ENCODE data around the gene RPL27A. TPM values are rescaled to one million over a fixed set of nuclear protein-coding genes. Genes with fewer than 3 reads are reported as not detected.

Gene RPL27A
- polyA plus RNA-seq, 3 donors from 2014 or later = 1,341 to 3,208 (median 1,820) TPM

DNA sequence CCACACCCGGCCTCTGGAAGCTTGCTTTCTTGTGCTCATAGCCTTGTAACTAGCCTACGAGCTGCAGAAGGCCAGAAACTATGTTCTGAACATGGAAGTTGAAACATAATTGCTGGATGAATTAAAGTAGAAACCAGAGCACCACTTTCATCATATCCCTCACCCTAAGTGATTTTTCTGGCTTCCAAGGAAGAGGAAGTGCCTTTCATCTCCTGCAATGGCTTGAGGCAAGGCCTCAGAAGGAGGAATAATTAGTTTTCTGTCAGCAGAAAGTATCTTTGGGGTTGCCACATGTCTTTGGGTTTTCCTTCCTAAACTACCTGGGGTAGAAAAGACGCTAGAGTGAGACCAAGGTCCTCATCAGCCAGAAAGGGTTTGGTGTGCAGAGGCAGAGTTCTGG, 14.5 kb downstream of the RPL27A start:
- H3K4me3 Mint-ChIP-seq = no peak overlapping the region
- no peaks in the 10 kb centered on the region for H3K9me3 Mint-ChIP-seq
- no peak for DNase-seq
- peaks cover 0 to under 1% (median 0%) of the 10 kb centered on the region in 3 donors for H3K27me3 Mint-ChIP-seq (ENCODE audit: low read depth in 3 of 3)
- no peak overlapping the region for H3K27ac Mint-ChIP-seq
- peaks cover 0 to 6% (median 0%) of the 10 kb centered on the region in 3 donors for H3K36me3 Mint-ChIP-seq
- H3K4me1 Mint-ChIP-seq = no peaks in the 10 kb centered on the region

DNA sequence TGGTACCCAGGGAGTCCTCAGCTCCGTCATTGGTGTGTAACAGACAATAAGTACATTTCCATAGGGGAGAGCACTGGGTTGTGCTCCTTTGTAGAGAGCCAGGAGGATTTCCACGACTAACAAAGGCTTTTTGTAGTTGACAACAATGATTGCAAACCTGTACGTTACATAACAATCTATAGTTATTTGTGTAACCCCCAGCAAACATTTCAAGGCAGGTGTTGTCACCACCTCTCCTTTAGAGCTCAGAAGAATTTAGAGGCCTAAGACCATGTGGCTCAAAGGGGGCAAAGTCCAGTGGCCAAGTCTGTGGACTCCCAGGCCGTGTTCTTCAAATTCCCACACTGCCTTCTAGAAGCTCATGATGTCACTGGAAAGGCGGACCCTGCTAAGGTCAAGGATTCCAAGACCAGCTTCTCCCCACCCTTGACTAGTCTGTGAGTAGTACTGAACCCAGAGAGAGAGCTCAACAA, 15.8 kb downstream of the RPL27A start:
- no peak for DNase-seq
- Mint-ChIP-seq H3K36me3 (peaks cover 0 to 6% (median 0%) of the 10 kb centered on the region in 3 donors), H3K27me3 (ENCODE audit: low read depth in 3 of 3) (peaks cover 0 to 3% (median 0%) of the 10 kb centered on the region in 3 donors), H3K27ac (no peak overlapping the region), H3K4me3 (no peak overlapping the region), H3K9me3 (no peaks in the 10 kb centered on the region), H3K4me1 (no peaks in the 10 kb centered on the region)

DNA sequence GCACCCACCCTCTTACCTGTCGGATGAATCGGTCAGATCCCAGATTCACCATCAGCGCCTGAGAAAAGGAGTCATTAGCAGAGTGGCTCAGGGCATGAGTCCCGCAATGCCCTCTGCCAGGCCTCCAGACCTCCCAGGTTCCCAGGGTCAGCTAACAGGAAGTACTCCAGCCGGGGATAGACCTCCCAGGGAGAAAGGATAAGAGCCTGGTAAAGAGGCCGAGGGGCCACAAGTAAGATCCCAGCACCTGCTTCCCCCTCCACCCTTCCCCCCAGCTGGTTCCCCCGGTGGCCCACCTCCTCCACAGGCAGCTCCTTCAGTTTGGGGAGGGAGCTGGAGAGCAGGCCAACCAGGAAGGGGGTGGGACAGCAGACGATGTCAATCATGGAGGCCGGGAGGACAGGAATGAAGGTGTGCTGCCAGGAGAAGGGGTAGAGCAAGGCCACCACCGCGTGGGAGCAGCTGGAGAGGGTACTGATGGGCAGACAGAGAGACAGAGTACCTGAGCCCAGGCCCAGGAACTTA, 16.4 kb downstream of the RPL27A start:
- no peaks in the 10 kb centered on the region for H3K9me3 Mint-ChIP-seq
- H3K4me3 Mint-ChIP-seq = no peak overlapping the region
- DNase-seq = no peak
- H3K27ac Mint-ChIP-seq = no peak overlapping the region
- peaks cover 0 to 3% (median 0%) of the 10 kb centered on the region in 3 donors for H3K27me3 Mint-ChIP-seq (ENCODE audit: low read depth in 3 of 3)
- H3K4me1 Mint-ChIP-seq = no peaks in the 10 kb centered on the region
- H3K36me3 Mint-ChIP-seq = peaks cover 0 to 6% (median 0%) of the 10 kb centered on the region in 3 donors

DNA sequence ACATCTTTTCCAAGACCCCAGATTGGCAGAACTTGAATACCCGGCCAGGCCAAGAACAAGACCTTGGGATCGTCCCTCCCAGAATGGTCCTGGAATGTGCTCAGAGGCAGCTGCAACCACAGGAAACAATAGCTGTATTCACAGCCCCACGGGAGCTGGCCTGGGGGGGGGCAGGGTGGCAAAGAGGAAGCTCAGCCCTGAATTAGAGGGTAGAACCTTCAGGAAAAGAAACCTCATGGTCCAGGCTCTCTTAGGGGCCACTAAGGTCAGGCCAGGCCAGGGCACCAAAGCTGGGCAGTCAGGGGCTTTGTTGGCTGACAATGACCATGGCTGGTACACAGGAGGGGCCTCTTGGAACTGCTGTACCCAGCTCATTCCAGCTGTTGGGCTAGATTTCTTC, 17.3 kb downstream of the RPL27A start:
- Mint-ChIP-seq H3K36me3 (peaks cover 0 to 6% (median 0%) of the 10 kb centered on the region in 3 donors), H3K4me3 (no peak overlapping the region), H3K9me3 (no peaks in the 10 kb centered on the region), H3K4me1 (no peaks in the 10 kb centered on the region), H3K27ac (no peak overlapping the region), H3K27me3 (ENCODE audit: low read depth in 3 of 3) (peaks cover 0 to 3% (median 0%) of the 10 kb centered on the region in 3 donors)
- DNase-seq = no peak

DNA sequence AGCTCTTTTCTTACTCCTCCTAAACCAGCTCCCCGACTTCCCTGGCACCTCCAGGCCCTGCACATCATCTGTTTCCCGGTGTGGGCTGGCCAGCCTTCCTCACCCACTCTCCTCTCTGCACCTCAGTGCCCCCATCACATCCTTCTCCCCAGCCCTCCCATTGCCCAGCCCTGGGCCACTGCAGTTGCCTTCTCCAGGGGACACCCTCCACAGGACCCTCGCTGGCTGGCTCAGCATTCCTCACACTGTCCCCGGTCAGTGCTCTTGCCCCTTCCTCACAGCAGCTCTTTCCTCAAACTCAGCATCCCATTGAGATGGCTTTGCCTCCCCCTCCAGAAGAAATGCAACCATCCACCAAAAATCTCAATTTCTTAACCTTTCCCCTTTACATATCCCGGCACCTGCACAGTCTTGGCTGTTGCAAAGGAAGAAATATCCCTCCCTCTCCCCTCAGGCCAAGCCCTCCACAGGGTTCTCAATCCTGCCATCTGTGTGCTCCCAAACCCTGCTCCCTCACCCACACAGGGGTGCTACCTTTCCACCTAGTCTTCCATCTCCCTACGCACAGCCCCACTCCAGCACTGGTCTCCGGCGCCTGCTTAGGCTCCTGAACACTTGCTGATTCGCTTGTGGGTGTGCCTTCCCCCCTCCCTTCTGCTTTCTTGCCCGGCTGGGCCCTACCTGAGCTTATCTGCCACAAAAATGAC, 19.5 kb downstream of the RPL27A start:
- H3K36me3 Mint-ChIP-seq = peaks cover 0 to 13% (median 0%) of the 10 kb centered on the region in 3 donors
- no peaks in the 10 kb centered on the region for H3K4me1 Mint-ChIP-seq
- H3K27ac Mint-ChIP-seq = peak overlapping the region in 1 of 6 donors; percentile 13
- no peaks in the 10 kb centered on the region for H3K9me3 Mint-ChIP-seq
- peaks cover 0 to 5% (median 2%) of the 10 kb centered on the region in 3 donors for H3K27me3 Mint-ChIP-seq (ENCODE audit: low read depth in 3 of 3)
- no peak overlapping the region for H3K4me3 Mint-ChIP-seq
- no peak for DNase-seq

DNA sequence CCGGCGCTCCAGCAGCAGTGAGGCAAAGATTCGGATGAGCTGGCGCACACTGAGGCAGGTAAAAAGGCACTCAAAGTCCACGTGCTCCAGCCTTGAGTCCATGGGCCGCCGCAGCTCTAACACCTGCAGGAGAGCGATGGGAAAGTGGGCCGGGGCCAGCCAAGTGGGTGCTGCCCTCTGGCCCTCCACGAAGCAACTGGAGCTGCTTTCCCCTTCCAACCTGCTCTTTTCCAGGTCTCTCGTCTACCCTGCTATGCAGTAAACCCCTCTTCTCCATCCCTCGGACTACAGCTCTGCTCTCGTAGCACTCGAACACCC, 20.0 kb downstream of the RPL27A start:
- Mint-ChIP-seq H3K36me3 (peaks cover 0 to 13% (median 0%) of the 10 kb centered on the region in 3 donors), H3K27ac (no peak overlapping the region), H3K9me3 (no peaks in the 10 kb centered on the region), H3K4me3 (no peak overlapping the region), H3K27me3 (ENCODE audit: low read depth in 3 of 3) (peaks cover 0 to 5% (median 2%) of the 10 kb centered on the region in 3 donors), H3K4me1 (no peaks in the 10 kb centered on the region)
- DNase-seq = no peak

DNA sequence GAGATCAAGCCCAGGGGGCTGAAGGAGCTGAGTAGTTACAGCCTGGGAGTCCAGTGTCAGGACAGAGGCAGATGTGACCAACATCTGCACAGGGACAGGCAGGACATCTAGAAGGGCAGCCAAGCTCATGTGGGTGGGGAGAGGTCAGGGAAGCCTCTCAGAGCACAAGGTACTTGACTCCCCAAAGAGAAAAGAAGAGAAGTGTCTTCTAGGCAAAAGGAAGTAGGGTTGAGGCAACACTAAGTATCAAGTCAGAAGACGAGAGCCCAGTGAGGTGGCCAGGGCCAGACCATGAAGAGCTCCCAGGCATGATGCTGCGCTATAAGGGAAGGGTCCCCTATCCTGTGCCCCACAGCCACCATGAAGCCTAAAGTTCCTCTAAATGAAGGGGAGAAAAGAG, 21.5 kb downstream of the RPL27A start:
- Mint-ChIP-seq H3K9me3 (no peaks in the 10 kb centered on the region), H3K27ac (no peak overlapping the region), H3K4me3 (no peak overlapping the region), H3K36me3 (peaks cover 0 to 17% (median 0%) of the 10 kb centered on the region in 3 donors), H3K27me3 (ENCODE audit: low read depth in 3 of 3) (peaks cover 0 to 5% (median 2%) of the 10 kb centered on the region in 3 donors), H3K4me1 (no peaks in the 10 kb centered on the region)
- no peak for DNase-seq

DNA sequence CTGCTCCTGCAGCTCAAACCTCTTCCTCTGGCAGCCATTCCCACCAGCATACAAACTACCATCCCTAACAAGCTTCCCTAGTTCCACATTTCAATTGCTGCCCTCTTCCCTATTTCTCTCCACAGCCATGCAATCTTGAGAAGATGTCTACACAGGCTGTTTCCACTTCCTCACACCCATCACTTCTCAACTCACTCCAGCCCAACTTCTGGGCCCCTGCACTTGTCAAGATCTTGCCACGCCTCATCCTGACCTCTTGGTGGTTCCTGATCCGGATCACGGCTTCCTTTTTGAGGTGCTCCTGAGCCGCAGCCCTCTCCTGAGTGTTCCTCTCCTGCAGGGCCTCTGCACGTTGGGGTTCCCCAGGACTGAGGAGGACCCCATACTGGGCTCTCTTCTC, 22.6 kb downstream of the RPL27A start:
- Mint-ChIP-seq H3K27ac (no peak overlapping the region), H3K4me1 (no peaks in the 10 kb centered on the region), H3K36me3 (peaks cover 0 to 17% (median 0%) of the 10 kb centered on the region in 3 donors), H3K9me3 (no peaks in the 10 kb centered on the region), H3K4me3 (no peak overlapping the region), H3K27me3 (ENCODE audit: low read depth in 3 of 3) (peaks cover 0 to 5% (median 4%) of the 10 kb centered on the region in 3 donors)
- no peak for DNase-seq

DNA sequence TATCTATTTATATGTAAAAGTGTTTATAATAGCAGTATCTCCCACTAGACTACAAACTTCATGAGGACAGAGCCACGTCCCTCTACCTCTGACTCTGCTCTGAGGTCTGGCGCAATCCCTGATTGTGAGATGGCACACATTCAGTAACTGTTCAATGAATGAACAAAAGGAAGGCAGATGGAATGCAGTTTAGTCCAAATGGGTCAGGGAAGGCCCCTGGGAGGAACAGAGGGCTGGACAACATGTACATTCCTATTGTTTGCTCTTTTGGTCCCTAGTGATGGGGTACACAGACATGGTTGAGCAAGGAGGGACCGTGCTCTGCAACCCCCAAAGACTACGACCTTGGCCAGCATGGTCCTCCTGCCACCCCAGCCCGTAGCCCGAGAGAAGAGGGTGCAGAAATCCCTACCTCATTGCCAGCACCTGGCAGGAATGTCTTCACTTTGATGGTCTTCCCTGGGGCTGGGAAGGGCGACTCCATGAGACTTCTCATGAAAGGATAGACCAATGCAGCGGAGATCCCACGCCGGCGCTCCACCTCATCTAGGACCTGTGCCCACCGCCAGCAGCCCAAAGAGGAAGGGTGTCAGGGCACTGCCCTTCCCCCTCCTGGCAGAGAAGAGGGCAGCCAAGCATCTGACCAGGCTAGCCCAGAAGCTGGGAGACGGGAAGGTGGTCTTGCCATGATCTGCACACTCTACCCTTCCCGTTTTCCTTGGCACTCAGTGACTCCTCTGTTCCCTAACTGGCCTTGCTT, 24.3 kb downstream of the RPL27A start:
- H3K36me3 Mint-ChIP-seq = peaks cover 0 to 12% (median 0%) of the 10 kb centered on the region in 3 donors
- no peak for DNase-seq
- no peak overlapping the region for H3K27ac Mint-ChIP-seq
- no peaks in the 10 kb centered on the region for H3K4me1 Mint-ChIP-seq
- no peaks in the 10 kb centered on the region for H3K9me3 Mint-ChIP-seq
- H3K4me3 Mint-ChIP-seq = no peak overlapping the region
- H3K27me3 Mint-ChIP-seq (ENCODE audit: low read depth in 3 of 3) = peaks cover 0 to 5% (median 5%) of the 10 kb centered on the region in 3 donors

DNA sequence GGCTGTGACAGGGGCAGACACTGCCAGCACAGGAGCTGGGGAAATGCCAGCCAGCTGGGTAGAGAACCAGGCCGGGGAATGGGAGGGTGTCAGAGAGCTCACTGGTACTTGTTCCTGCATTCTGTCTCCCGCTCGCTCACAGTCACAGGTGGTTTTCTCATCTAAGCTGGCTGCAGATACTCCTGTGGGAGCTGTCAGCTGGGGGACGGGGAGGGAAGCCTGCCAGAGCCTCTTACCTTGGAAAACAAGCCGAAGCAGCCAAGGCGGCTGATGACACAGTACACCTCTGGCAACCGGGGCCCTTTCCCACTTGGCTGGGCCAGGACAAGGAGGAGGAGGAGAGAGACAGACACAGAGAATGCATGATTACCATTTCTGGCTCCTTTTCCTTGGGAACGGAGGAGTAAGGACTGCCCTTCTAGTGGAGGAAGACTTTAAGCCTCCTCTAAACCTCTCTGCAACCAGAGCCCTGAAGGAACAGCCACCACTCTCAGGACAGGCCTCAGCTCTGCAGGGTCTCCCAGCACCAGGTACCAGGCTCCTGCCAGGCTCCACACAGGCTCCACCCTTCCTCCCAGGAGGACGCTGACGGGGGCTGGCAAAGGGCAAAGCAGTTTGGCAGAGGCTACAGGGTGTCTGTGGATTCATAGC, 25.1 kb downstream of the RPL27A start:
- Mint-ChIP-seq H3K27ac (no peak overlapping the region), H3K27me3 (ENCODE audit: low read depth in 3 of 3) (peaks cover 0 to 5% (median 2%) of the 10 kb centered on the region in 3 donors), H3K4me1 (no peaks in the 10 kb centered on the region), H3K9me3 (no peaks in the 10 kb centered on the region), H3K4me3 (no peak overlapping the region), H3K36me3 (peaks cover 0 to 16% (median 0%) of the 10 kb centered on the region in 3 donors)
- no peak for DNase-seq

DNA sequence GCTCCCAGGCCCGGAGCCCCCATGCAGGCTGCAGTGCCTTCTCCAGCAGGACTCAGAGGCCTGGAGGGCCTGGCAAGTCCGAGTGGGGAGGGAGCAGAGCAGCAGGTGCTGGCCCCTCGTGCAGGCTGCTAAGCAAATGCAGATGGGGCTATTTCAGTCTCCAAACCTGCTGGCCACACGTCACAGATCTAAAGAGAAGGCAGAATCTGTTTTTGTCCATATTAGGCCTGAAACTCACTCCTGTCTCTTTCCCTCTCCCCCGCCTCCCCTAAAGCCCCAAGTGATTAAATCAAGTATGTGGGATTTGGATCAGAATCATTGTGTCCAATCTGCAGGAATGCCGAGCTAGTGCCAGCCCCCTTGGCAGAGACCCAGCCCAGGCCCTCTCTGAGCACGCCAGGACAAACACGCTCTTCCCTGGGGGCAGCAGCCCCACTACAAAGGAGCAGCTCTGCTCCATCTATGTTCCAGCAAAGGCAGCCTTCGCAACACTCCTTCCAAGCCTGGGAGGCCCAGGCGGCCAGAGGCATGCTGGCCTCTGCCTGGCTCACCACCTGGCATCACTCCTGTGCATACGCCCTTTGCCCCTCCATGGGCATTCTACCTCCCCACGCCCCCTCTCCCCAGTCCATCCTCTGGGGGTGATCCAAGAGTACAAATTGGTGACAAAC, 26.5 kb downstream of the RPL27A start:
- no peaks in the 10 kb centered on the region for H3K4me1 Mint-ChIP-seq
- no peak overlapping the region for H3K27ac Mint-ChIP-seq
- H3K27me3 Mint-ChIP-seq (ENCODE audit: low read depth in 3 of 3) = peaks cover 0 to 5% (median 2%) of the 10 kb centered on the region in 3 donors
- DNase-seq = no peak
- no peaks in the 10 kb centered on the region for H3K9me3 Mint-ChIP-seq
- H3K36me3 Mint-ChIP-seq = peaks cover 0 to 16% (median 0%) of the 10 kb centered on the region in 3 donors
- H3K4me3 Mint-ChIP-seq = no peak overlapping the region

DNA sequence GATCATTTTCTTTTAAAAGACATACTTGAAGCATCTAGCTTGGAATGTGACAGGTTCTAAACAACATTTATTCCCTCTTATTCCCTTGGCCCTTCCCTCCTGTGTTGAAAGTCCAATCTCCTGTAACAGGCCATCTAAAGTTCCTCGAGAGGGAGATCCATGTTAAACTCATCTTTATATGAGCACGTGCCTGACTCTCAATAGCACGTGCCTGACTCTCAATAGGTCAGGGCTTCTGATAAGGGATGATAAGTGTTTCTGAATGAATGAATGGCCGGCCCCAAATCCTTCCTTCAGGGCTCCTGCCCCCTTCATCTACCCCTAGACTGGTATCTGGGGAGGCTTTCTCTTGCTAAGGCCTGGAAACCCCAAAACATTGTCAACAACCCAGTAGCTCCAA, 27.2 kb downstream of the RPL27A start:
- H3K36me3 Mint-ChIP-seq = peaks cover 0 to 21% (median 0%) of the 10 kb centered on the region in 3 donors
- no peak overlapping the region for H3K4me3 Mint-ChIP-seq
- no peak overlapping the region for H3K27ac Mint-ChIP-seq
- peaks cover 0 to 5% (median 5%) of the 10 kb centered on the region in 3 donors for H3K27me3 Mint-ChIP-seq (ENCODE audit: low read depth in 3 of 3)
- H3K9me3 Mint-ChIP-seq = no peaks in the 10 kb centered on the region
- DNase-seq = no peak
- no peaks in the 10 kb centered on the region for H3K4me1 Mint-ChIP-seq

DNA sequence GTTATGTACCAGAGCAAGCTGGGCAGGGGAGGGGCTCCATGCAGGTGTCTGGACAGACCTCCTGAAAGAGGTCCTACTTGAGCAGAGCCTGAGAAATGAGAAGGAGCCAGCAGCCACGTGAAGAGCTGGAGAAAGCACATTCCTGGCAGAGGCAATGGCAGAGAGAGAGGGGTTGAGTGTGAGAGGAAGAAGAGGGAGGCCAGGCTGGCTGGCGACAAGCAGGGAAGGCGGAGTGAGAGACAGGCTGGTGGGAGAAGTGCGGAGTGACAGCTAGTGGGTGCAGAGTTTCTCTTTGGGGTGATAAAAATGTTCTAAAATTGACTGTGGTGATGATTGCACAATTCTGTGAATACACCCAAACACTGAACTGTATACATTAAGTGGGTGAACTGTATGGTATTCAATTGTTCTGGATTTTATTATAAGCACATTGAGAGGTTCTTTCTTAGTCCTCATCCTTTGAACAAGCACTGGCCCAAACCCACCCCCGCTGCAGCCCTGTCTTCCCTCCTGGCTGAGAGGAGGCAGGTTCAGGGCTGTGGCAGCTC, 29.4 kb downstream of the RPL27A start:
- Mint-ChIP-seq H3K27ac (peak overlapping the region in 1 of 6 donors; percentile 30), H3K4me1 (no peaks in the 10 kb centered on the region), H3K9me3 (no peaks in the 10 kb centered on the region), H3K36me3 (peaks cover 0 to 14% (median 0%) of the 10 kb centered on the region in 3 donors), H3K4me3 (no peak overlapping the region), H3K27me3 (ENCODE audit: low read depth in 3 of 3) (peaks cover 0 to 4% (median 4%) of the 10 kb centered on the region in 3 donors)
- no peak for DNase-seq
